Right hindlimb (tissue), 1 donor: Measurements from ENCODE around the gene ARHGAP26.

Experiments used
- DNase-seq: peaks from one replicate; pipeline ENCODE4 v3.0.0-alpha.2; 2018

Gene ARHGAP26

GRCh38 chr5:143263272-143263810 lies 493.2 kb downstream of the ARHGAP26 start:
- DNase-seq = no peak

- no peak for DNase-seq
Measured at GRCh38 chr5:143265995-143266394, 495.8 kb downstream of the ARHGAP26 start.

- DNase-seq = no peak
Measured at GRCh38 chr5:143267186-143267585, 497.0 kb downstream of the ARHGAP26 start.

GRCh38 chr5:143268388-143268787 lies 498.2 kb downstream of the ARHGAP26 start:
- no peak for DNase-seq

- DNase-seq = no peak
Measured at GRCh38 chr5:143271431-143271830, 501.3 kb downstream of the ARHGAP26 start.

GRCh38 chr5:143274952-143275351 lies 504.8 kb downstream of the ARHGAP26 start:
- no peak for DNase-seq

GRCh38 chr5:143275512-143276363 lies 505.6 kb downstream of the ARHGAP26 start:
- no peak for DNase-seq

- no peak for DNase-seq
Measured at GRCh38 chr5:143277536-143277935, 507.4 kb downstream of the ARHGAP26 start.
